ENCODE data around the gene POP7. TPM values are rescaled to one million over a fixed set of nuclear protein-coding genes. Genes with fewer than 3 reads are reported as not detected.
"Not testable (repeated sequence)": the region's sequence is repeated elsewhere in the genome, so short reads cannot be mapped to it uniquely, and the experiment has no call there.

The POP7 gene
- total RNA-seq, 1 experiment from 2014 or later: 61.6 TPM

- DNase-seq (ENCODE audit: low spot score): peak; percentile 63
Observed at GRCh38 chr7:100691676-100692577, 14.0 kb upstream of the POP7 start.

- DNase-seq (ENCODE audit: low spot score): no peak
Observed at GRCh38 chr7:100692578-100692961, 13.4 kb upstream of the POP7 start.

GRCh38 chr7:100693312-100694097 is 12.4 kb upstream of the POP7 start:
- no peak for DNase-seq (ENCODE audit: low spot score)

GRCh38 chr7:100694098-100694745 is 11.7 kb upstream of the POP7 start, which contains the start of gene GIGYF1:
GIGYF1 (minus strand) TSS chr7:100694250; CDS start chr7:100688238, 6,012 bp downstream.
- peak; percentile 58 for DNase-seq (ENCODE audit: low spot score)

- DNase-seq (ENCODE audit: low spot score): no peak
Observed at GRCh38 chr7:100696123-100696521, 9.8 kb upstream of the POP7 start.

- DNase-seq (ENCODE audit: low spot score): no peak
Observed at GRCh38 chr7:100699018-100699417, 6.9 kb upstream of the POP7 start.

GRCh38 chr7:100701089-100701488 is 4.8 kb upstream of the POP7 start:
- DNase-seq (ENCODE audit: low spot score): not testable (repeated sequence)

GRCh38 chr7:100705320-100705752 is 585 bp upstream of the POP7 start:
- peak; percentile 56 for DNase-seq (ENCODE audit: low spot score)

GRCh38 chr7:100706672-100707311 is 871 bp downstream of the POP7 start:
- no peak for DNase-seq (ENCODE audit: low spot score)

- no peak for DNase-seq (ENCODE audit: low spot score)
Observed at GRCh38 chr7:100708395-100708794, 2.5 kb downstream of the POP7 start.

GRCh38 chr7:100710452-100710851 is 4.5 kb downstream of the POP7 start:
- DNase-seq (ENCODE audit: low spot score): no peak

GRCh38 chr7:100711369-100711768 is 5.4 kb downstream of the POP7 start:
- no peak for DNase-seq (ENCODE audit: low spot score)

GRCh38 chr7:100714725-100715124 is 8.8 kb downstream of the POP7 start:
- no peak for DNase-seq (ENCODE audit: low spot score)

- DNase-seq (ENCODE audit: low spot score): not testable (repeated sequence)
Observed at GRCh38 chr7:100717073-100717472, 11.2 kb downstream of the POP7 start.

GRCh38 chr7:100719523-100720278 is 13.8 kb downstream of the POP7 start:
- no peak for DNase-seq (ENCODE audit: low spot score)

GRCh38 chr7:100720279-100720670 is 14.4 kb downstream of the POP7 start, which contains the start of gene EPO:
EPO (plus strand) TSS chr7:100720468; CDS start chr7:100720981, 513 bp downstream.
- no peak for DNase-seq (ENCODE audit: low spot score)

GRCh38 chr7:100720671-100721504 is 15.0 kb downstream of the POP7 start:
- no peak for DNase-seq (ENCODE audit: low spot score)

- DNase-seq (ENCODE audit: low spot score): no peak
Observed at GRCh38 chr7:100721505-100721812, 15.5 kb downstream of the POP7 start.

GRCh38 chr7:100722480-100723212 is 16.7 kb downstream of the POP7 start:
- no peak for DNase-seq (ENCODE audit: low spot score)
